DMS 273 (cell line): Measurements from ENCODE around the gene PLCXD3.

Experiments used
- DNase-seq: peaks from one replicate; lab custom pipeline; 2025; ENCODE audit not compliant: unreplicated experiment; lab: John Stamatoyannopoulos, UW

PLCXD3 gene

DNA sequence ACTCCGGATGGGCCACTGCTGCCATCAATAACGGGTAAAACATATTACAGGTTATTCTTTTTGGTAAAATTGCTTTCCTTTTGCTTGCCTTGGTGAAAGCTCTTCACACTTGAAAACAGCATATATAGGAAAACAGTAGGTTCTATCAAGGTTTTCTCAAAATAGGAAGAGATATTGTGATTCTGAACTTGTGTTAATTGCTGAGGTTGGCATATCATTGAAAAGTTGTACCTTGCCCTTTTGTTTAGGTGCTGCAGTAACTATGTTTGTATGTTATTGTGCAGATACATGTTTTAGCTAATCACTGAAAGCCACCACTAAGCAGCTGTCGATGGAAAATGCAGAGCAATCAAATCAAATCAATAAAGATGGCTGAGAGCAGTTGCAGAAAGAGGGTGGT, 219.1 kb downstream of the PLCXD3 start:
- no peak for DNase-seq

DNA sequence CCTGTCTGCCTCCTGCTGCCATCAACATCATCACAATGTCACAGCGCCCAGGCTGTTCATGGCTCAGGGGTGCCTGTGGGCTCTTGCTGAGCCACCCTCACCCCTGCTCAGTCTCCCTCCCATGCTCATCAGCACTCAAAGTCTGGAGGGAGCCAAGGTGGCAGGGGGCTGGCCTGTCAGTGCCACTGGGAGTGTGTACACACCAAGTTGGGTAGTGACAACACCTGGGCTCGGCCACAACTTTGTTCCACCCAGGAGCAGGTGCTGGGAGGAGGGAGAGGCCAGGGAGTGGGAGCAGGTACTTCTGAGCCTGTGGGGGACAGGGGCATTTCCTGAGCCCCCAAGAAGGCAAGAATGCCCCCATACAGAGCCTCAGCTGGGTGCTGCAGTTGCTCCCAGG, 219.6 kb downstream of the PLCXD3 start:
- DNase-seq: no peak

DNA sequence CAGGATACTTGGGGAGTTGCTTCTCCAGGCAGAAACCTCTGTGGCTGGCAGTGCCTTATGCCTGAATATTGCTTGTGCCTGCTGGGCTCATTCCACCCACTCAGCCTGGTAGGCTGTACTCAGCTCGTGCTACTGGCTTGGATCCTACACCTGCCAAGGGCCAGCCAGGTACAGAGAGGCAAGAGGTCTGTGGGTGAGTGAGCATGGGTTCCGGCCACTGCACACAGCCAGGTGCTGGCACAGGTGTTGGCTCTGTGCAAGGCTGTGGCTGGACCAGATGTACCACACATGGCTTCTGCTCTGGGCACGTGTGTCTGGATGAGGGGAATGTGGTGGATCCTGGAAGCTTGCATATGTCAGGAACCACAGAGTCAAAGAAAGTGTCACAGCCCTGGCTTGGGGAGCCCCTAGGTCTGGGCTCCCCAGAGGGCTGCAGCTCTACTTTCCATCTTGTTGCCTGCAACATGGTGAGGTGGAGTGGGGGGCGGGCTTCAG, 220.4 kb downstream of the PLCXD3 start:
- no peak for DNase-seq

DNA sequence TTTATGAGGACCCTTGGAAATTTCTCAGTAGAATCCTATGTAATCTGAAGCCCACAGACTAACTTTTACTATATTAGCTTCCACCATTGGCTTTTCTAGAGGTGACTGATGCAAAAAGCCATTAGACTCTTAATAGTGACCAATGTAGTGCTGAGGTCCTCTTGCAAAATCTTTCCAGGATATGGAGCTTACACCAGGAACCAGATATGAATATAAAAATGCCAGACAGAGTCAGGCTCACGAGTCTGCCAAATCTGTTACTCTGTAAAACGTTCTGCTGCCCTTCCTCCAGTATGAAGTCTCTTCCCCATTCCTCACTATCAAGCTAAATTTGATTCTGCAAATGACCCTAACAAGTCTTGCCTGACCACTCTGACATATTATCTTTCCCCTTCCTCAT, 223.7 kb downstream of the PLCXD3 start:
- no peak for DNase-seq

DNA sequence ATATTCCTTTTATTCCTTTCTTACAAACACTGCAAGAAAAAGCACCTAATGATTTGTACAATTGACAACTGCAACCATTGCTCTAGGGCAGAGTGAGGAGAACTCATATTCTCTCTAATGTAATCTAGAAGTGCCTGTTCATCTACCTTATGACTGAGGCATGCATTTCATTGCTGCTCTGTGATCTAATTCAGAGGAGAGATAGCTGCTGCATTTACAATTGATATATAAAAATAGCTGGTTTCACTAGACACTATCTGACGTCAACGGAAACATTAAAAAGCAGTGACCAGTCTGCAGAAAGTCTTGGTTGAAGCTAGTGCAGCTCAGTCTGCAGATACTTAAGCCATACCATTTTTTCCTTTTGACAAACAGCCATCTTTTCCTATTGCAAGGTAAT, 224.2 kb downstream of the PLCXD3 start:
- no peak for DNase-seq

DNA sequence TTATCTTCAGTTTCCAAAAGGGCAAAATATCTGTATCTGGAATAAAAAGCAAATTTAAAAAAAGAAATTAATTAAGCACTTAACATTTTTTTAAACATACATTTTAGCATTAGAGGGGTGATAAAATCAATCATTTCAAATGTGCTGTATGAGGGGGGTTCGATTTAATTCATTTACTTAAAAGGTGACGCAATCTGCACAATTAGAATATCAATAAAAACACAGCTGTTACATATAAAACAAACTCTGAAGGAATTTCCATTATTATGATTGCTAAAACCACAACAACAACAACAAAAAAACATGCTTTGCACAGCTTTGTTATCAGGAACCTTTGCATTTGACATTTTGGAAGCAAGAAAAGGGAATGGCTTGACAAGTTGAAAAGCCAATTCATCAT, 225.5 kb downstream of the PLCXD3 start:
- DNase-seq: no peak

DNA sequence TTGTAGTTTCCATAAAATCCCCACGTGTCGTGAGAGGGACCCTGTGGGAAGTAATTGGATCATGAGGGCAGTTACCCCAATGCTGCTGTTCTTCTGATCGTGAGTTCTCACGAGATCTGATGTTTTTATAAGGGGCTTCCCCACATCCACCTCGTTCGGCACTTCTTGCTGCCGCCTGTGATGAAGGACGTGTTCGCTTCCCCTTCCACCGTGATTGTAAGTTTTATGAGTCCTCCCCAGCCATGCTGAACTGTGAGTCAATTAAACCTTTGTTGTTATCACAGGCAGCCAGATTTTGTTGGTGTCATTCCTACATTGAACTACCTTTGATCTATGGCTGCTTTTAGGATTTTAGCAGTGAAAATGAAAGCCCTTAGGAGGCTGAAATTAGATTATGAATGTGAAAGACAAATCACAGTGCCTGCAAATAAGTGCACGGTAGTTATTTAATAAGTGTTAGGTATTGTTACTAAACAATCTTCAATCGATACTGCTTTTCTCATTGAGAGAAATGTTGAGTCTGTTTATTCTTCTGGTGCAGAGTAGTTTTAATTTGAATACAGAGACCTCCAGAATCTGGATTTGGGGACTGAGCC, 229.1 kb downstream of the PLCXD3 start:
- DNase-seq: no peak

DNA sequence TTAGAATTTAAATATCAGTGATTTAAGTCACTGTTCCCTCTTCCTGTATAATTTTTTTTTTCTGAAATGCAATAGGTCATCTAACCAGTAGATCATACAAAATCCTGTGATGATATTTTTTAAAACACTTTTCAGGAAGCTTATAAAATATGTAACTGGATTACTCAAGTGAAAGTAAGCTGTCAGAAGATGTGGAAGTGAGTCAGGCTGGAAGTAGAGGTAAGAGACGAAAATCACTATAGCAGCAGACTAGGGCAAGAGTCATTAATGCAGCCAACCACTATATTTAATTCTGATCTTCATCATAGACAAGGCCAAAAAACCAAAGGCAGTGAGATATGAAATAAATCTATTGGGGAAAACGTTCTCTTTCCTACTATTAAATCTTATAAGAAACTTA, 231.4 kb downstream of the PLCXD3 start:
- no peak for DNase-seq

DNA sequence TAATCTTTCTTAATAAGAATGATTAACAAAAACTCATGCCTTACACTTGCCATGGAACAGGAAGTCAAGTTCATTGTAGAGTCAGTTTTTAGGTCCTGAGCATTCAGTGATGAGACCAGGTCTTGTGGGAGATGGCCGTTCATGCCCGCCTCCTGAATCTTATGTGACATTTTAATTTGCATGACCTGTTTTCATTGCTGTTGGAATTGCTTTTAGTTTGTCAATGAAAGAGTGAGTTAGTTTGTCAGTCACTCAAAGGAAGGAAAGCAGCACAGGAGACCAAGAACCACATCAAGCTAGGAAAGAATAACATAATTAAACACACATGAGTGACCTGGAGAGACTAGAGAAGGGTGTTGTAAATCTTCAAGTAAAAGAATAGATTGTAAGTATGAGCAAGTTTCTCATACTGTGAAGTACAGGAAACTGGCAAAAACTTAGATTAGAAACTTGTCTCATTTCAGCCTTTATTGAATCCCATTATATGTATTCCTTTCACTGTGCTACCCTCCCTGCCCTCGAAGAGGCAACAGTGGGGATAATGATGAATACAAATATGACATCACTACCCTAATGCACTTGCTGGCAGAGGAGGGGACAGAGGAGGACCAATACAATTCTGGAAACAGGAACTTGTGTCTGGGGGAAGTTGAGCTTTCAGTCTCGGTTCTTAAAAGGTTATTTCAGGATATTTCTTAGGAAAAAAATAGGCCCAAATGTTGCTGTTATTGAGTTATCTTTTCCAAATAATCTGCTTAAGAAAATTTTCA, 232.7 kb downstream of the PLCXD3 start:
- DNase-seq: no peak

DNA sequence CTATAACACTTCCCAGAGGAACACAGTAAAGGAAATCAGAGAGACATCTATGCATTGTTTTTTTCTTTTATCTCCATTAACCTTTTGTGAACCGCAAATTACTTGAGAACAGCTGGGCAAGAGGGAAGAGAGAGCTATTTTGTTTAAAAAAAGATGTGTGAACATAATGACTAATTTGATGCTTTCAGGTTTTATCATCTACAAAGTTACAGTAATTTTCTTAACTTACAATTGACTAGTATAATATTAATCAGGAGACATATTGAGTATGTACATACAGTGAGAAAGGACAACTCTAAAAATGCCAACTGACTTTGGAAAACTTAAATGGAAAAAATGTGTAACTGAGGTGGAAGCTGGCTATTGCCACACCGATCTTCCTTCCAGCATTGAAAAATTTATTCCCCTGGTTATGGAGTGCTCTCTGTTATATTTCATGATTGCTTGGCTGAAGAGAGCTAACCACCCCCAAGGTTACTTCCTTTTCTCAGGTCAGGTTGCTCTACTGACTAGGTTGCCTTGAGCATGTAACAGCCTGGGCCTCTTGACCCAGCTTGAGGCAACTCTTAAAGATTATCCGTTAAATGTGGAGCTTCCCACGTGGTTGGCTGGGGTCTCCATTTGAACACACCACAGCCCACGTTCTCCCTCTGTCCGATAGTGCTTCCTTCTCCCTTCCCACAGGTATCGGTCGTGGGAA, 234.4 kb downstream of the PLCXD3 start:
- no peak for DNase-seq

DNA sequence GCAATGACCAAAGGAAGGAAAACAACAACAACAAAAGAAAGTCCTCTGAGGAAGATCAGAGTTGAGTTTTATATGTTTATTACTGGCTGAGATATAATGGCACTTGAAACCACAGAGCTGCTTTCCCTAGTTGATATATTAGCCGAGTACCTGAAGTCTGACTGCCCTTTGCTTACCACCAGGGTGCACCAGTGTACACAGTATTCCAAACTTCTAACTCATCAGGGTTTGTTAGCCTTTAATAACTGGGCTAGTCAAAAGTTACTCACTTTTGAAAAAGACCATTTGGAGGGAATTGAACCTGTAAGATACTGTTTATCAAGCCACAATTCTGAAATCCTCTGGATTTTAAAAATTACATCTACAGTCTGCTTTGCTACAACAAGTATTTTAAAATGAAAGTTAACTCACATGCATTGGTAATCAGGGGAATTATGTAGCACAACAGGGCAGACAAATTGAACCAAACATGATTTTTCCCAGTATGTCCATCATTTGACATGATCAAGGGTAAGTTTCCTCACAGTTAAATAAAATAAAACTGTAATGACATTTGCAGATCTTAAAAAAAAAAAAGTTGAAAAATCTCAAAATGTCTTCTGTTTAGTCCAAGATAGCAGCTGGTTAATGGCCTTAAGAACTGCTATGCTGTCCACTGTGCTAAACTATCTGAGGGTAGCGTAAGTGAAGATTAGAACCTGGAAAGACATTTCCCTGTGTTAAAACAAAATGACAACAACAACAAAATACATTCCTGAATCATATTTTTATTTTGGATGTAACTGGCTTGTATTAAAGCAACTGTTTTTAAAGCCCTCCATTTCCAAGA, 239.8 kb downstream of the PLCXD3 start:
- DNase-seq: peak; percentile 53

DNA sequence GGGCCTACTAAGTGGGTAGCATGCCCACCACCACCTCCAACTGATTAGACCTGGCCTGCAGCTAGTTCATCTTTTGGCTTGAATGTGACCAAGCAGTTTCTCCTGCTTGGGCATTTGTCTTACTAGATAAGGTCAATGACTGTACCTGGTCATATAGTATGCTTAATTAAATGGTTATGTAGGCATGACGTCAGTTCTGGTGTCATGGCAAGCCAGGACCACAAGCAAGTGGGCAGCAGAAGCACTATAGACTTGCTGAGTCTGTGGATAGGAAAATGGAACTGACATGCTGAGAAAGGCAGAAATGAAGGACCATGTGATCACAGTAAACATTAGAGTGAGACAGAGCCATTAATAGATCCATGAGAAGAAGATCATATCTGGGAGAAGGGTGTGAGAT, 241.5 kb downstream of the PLCXD3 start:
- DNase-seq: no peak

DNA sequence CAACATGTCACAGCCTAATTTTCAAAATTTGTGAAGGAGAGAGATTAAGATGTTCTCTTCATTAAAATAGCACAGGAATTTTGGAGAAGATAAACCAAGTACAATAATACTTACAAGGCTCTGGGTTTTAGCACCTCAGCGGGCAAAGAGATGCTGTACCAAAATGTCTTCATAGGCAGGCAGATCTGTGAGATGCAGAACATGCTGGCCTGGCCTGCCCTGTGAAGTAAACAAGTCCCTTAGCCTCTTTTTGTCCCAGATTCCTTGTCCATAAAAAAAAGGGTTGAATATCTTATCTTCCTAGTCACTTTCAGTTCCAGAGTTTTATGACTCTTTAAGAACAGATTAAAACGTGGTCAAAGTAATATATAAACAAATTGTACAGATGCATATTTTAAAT, 244.0 kb downstream of the PLCXD3 start:
- no peak for DNase-seq

DNA sequence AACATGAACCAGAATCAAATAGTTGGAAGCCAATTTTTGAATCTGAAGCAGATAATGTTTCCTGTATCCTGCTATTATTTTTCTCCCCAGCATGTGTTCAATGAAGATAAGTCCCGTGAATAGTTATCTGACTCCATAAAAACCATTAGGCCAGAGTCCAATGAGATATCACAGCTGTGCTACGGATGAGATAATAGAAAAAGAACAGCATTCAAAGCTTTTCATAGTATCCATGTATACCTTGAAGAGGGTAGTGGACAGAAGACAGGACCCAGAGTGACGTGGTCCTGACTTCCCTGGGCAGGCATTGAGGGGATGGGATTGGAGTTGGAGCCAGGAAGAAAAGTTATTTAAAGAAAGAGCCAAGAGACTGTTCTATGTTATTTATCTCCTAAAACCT, 246.4 kb downstream of the PLCXD3 start:
- no peak for DNase-seq

DNA sequence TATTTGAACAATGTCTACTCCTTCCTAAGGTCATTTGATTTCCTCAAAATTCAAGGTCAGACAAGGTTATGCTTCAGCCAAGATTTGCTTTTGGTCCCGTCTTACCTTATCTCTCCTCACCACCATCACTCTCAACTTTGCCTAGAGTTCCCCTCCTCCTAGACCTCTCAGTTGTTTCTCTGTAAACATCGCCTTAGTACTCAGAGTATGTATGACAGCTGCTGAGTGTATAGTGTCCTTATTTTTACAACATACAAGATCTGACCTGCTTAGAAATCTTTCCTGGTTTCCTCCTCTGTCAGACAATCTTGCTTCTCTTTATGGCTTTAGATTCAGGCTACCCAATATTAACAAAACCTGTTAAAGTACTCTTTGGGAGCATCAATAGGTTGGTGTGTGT, 247.1 kb downstream of the PLCXD3 start:
- DNase-seq: no peak
